Testis (tissue), 3 donors: ENCODE measurements around the gene TGM5. TPM values are rescaled to one million over a fixed set of nuclear protein-coding genes. Genes with fewer than 3 reads are reported as not detected.
"Not testable (repeated sequence)": the region's sequence is repeated elsewhere in the genome, so short reads cannot be mapped to it uniquely, and the experiment has no call there.

ENCODE experiments used
- DNase-seq: peaks from one replicate; pipeline ENCODE4 v3.0.0-alpha.2; 2019
- H3K27ac ChIP-seq, 2 donors: fragments of 200-600 bp; sonication (generic); one replicate each; pipeline ENCODE4 v1.5.1; 2019
- H3K27me3 ChIP-seq: fragments of 200-600 bp; sonication (generic); one replicate; pipeline ENCODE4 v1.5.1; 2019
- H3K36me3 ChIP-seq: fragments of 200-600 bp; sonication (generic); one replicate; pipeline ENCODE4 v1.5.1; 2017; ENCODE audit warnings: low read depth; ENCODE audit errors: missing control alignments
- H3K4me1 ChIP-seq: fragments of 200-600 bp; sonication (generic); one replicate; pipeline ENCODE4 v1.5.1; 2019
- H3K4me3 ChIP-seq, 2 donors: fragments of 200-600 bp; sonication (generic); one replicate each; pipeline ENCODE4 v1.5.1; 2017 to 2019
- H3K9me3 ChIP-seq: fragments of 200-600 bp; sonication (generic); one replicate; pipeline ENCODE4 v1.5.1; 2017
- CTCF ChIP-seq, 3 experiments: fragments of 450-650 bp in 2 of 3; fragments of 200-600 bp in 1 of 3; sonication (generic) in 1 of 3; IDR thresholded peaks; one replicate each; pipeline ENCODE4 v1.5.1; 2016 to 2019; ENCODE audit warnings: antibody characterized with exemption in 3 of 3, mild to moderate bottlenecking in 2 of 3, moderate library complexity in 1 of 3
- POLR2A ChIP-seq: fragments of 450-650 bp; IDR thresholded peaks from one replicate; pipeline ENCODE4 v1.6.1; 2017; ENCODE audit warnings: antibody characterized with exemption, mild to moderate bottlenecking, moderate library complexity
- WGBS, 2 donors: methylation state at CpG; one replicate each; pipeline ENCODE4 v1.1.5; 2018; 5-methylcytosine and 5-hydroxymethylcytosine counted together
- intact Hi-C: fragments of 100-400 bp; cut with DNase I; formaldehyde crosslinking; loops from one replicate; pipeline ENCODE4 v1.15.1; 2023; ENCODE audit warnings: low total_unique reads
- polyA plus RNA-seq: library from polyadenylated mRNA; stranded (reverse); fragments of 350-450 nt; fragmentation: Illumina TruSeq; extraction: RNeasy Lipid Tissue Mini Kit (QIAGEN cat#74804); gene quantifications from one replicate; pipeline ENCODE4 v1.2.3, GENCODE V29; 2014; ENCODE audit warnings: low read depth, low replicate concordance; ENCODE audit not compliant: insufficient read depth
- total RNA-seq, 2 donors: library from RNA; depleted of rRNA; stranded (reverse); fragments of >200 nt; gene quantifications; one replicate each; pipeline ENCODE4 v1.2.3, GENCODE V29; 2016

Gene TGM5
- total and polyA plus RNA-seq, 3 donors from 2014 or later = 0.24 to 2.1 (median 0.43) TPM

GRCh38 chr15:43299411-43299810 lies 32.7 kb upstream of the TGM5 start:
- no peaks in the 10 kb centered on the region for H3K4me1 ChIP-seq
- H3K27ac ChIP-seq = no peak overlapping the region
- no peaks in the 10 kb centered on the region for H3K27me3 ChIP-seq
- DNase-seq = no peak
- WGBS, 2 donors = 91 to 96% methylated on average over 3 of the region's 3 CpGs
- intact Hi-C loops = no loop called here
- H3K9me3 ChIP-seq = no peaks in the 10 kb centered on the region
- H3K4me3 ChIP-seq = no peak overlapping the region
- no peak for TF ChIP-seq CTCF (IDR thresholded peaks at IDR 0.05)
- TF ChIP-seq POLR2A = no peak
- no peaks in the 10 kb centered on the region for H3K36me3 ChIP-seq

DNA sequence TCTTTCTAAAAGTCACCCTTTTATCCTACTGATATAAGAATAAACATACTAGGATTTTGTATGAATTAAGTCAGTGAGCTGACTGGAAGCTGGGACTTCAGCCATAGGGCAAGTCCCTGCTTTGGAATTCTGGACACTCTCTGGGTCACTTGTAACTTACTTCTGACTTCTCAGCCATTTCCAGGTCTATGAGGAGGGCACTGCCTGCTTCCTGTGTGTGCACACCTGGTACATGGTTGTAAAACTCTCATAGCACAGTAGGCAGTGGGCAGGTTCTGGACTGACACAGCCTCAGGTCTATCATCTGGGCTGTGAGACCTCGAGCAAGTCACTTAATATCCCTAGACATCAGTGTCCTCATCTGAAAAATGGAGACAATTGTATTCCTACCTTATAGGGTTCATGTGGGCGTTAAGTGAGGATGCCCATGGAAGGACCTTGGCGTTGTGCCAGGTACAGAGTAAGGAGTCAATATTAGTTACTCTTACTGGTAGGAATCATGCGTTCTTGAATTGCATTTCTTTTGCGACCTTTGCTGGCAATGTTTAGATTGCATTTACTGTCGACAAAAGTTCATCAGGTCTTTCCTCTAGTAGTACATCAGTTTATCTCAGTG lies 27.5 kb upstream of the TGM5 start:
- Histone ChIP-seq H3K36me3 (no peaks in the 10 kb centered on the region), H3K4me1 (no peaks in the 10 kb centered on the region), H3K9me3 (no peaks in the 10 kb centered on the region), H3K4me3 (no peak overlapping the region), H3K27ac (no peak overlapping the region), H3K27me3 (no peaks in the 10 kb centered on the region)
- 66 to 69% methylated on average over 6 of the region's 6 CpGs for WGBS, 2 donors
- intact Hi-C loops = no loop called here
- DNase-seq = no peak
- no peak for TF ChIP-seq POLR2A
- no peak for TF ChIP-seq CTCF (IDR thresholded peaks at IDR 0.05)

DNA sequence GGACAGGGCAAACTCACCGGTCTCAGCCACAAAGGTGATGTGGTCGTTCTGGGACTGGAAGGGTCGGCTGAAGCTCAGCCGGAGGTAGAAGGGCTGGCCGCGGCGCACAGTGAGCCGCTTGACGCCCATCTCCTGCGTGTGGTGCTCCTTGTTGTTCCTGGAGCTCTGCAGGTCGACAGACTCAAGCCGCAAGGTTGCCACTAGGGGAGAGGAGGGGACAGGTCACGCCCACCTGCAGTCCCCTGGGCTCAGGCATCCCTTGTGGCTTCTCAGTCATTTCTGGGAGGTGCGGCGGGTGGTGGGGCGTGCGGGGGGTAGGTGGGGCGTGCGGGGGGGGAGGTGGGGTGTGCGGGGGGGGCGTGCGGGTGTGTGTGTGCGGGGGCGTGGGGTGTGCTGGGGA lies 26.7 kb upstream of the TGM5 start:
- 7% methylated on average over 15 of the region's 24 CpGs; no CpG with 5 or more reads in 1 of the 2 donors for WGBS, 2 donors
- peak overlapping the region in 1 of 2 donors; percentile 20 for H3K4me3 ChIP-seq
- TF ChIP-seq CTCF (IDR thresholded peaks at IDR 0.05) (no peak), POLR2A (no peak)
- intact Hi-C loops = no loop called here
- no peak for DNase-seq
- no peak overlapping the region for H3K27ac ChIP-seq
- no peaks in the 10 kb centered on the region for H3K9me3 ChIP-seq
- no peaks in the 10 kb centered on the region for H3K36me3 ChIP-seq
- H3K4me1 ChIP-seq = no peaks in the 10 kb centered on the region
- no peaks in the 10 kb centered on the region for H3K27me3 ChIP-seq

DNA sequence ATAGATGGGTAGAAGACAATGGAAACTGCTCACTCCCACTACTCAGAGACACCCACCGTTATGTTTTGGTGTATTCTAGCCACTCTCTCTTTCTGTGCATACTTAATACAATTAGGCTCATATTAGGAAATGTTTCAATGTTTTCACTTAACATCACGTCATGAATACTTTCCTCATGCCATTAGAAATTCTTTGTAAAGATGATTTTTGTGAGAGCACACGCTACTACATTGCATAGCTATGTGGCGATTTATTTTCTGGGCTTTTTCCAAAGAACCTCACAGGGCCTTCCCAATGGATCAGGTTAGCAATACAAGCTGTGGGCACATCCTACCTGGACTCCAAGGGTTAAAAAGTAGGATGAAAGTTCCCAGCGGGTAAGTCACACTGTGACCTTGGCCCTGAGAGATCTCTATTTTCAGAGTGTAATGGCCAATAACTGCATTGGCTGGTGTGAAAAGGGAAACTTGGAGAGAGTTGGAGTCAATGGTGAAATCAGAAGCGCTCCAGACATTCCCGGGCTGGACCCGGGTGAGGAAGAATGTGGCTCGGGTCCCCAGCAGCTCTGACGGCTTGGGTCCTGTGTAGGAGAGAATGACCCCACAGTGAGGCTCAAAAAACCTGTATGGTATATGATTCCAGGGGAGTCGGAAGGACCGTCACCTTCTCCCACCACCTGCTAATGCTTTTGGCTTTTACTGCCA lies 25.8 kb upstream of the TGM5 start:
- H3K9me3 ChIP-seq = no peaks in the 10 kb centered on the region
- 46 to 52% methylated on average over 12 of the region's 12 CpGs for WGBS, 2 donors
- no peak overlapping the region for H3K27ac ChIP-seq
- H3K4me3 ChIP-seq = no peak overlapping the region
- no peaks in the 10 kb centered on the region for H3K36me3 ChIP-seq
- DNase-seq = no peak
- H3K27me3 ChIP-seq = no peaks in the 10 kb centered on the region
- intact Hi-C loops = no loop called here
- TF ChIP-seq CTCF (IDR thresholded peaks at IDR 0.05) (no peak), POLR2A (no peak)
- no peaks in the 10 kb centered on the region for H3K4me1 ChIP-seq

GRCh38 chr15:43289656-43290055 lies 22.9 kb upstream of the TGM5 start:
- H3K4me1 ChIP-seq, H3K27ac ChIP-seq, H3K36me3 ChIP-seq, intact Hi-C loops, H3K4me3 ChIP-seq, DNase-seq, H3K27me3 ChIP-seq, H3K9me3 ChIP-seq: not testable (repeated sequence)
- 83 to 100% methylated on average over 2 to 3 of the region's 3 CpGs for WGBS, 2 donors
